HepG2 (cell line): ENCODE results near the gene CRNKL1. TPM values are rescaled to one million over a fixed set of nuclear protein-coding genes. Genes with fewer than 3 reads are reported as not detected.

Source experiments
- ATAC-seq: fragments of 200-7000 bp; cut with Tn5 transposase; 3 replicates; pipeline ENCODE4 v1.9.1; 2020; ENCODE audit warnings: mild to moderate bottlenecking, moderate library complexity
- BruUV-seq: library from RNA; stranded (reverse); fragments of 400-500 nt; replicated peaks from 2 replicates; lab custom pipeline; 2021; lab: Mats Ljungman, UMichigan
- CTCF ChIA-PET: fragments of 300-600 bp; formaldehyde crosslinking; extraction: SDS; loops from one replicate; lab custom pipeline; 2021; ENCODE audit warnings: low total read pairs, inconsistent platforms, low intra/inter-chr PET ratio; lab: Yijun Ruan, JAX
- POLR2A ChIA-PET: fragments of 350-600 bp; sonication (Branson Sonifier 250); formaldehyde crosslinking; loops from one replicate; lab custom pipeline; 2020; ENCODE audit warnings: antibody characterized with exemption, inconsistent platforms; lab: Yijun Ruan, JAX
- DNase-seq: peaks from one replicate; pipeline ENCODE4 v3.0.0-alpha.2; 2015; ENCODE audit warnings: low spot score
- FAIRE-seq: peaks from 3 replicates; lab custom pipeline; 2011; peaks lifted over from hg19 to GRCh38; lab: Jason Lieb, UNC
- H2AFZ ChIP-seq: one replicate; pipeline ENCODE4 v1.6.1; 2011; ENCODE audit warnings: low read length, inconsistent platforms
- H3K27ac ChIP-seq: fragments of 300-600 bp; 3 replicates; pipeline ENCODE4 v1.8.0; 2011; ENCODE audit warnings: mixed run types, mild to moderate bottlenecking, mixed read lengths, low read length, inconsistent platforms; ENCODE audit not compliant: insufficient read depth; ENCODE audit errors: extremely low read length
- H3K27me3 ChIP-seq, 2 experiments: fragments of 200-600 bp in 1 of 2; 2 replicates in 1 of 2; 3 replicates in 1 of 2; pipeline versions ENCODE4 v1.6.0 to v1.8.0; 2011; ENCODE audit warnings: low read length in 2 of 2, mild to moderate bottlenecking in 2 of 2, moderate library complexity in 2 of 2, inconsistent platforms in 1 of 2; ENCODE audit not compliant: insufficient read depth in 2 of 2, control insufficient read depth in 1 of 2
- H3K36me3 ChIP-seq, 2 experiments: fragments of 200-600 bp in 1 of 2; replicated peaks in 1 of 2; 2 replicates in 1 of 2; 3 replicates in 1 of 2; pipeline versions ENCODE4 v1.5.1 to v1.8.0; 2011; ENCODE audit warnings: low read length in 2 of 2, inconsistent platforms in 1 of 2; ENCODE audit not compliant: insufficient read depth in 2 of 2, control insufficient read depth in 1 of 2
- H3K4me1 ChIP-seq: 2 replicates; pipeline ENCODE4 v1.5.1; 2012; ENCODE audit warnings: low read length, inconsistent platforms; ENCODE audit not compliant: insufficient read depth
- H3K4me2 ChIP-seq: 2 replicates; pipeline ENCODE4 v1.6.0; 2011; ENCODE audit warnings: low read depth, low read length, inconsistent platforms
- H3K4me3 ChIP-seq, 3 experiments: fragments of 200-600 bp in 1 of 3; sonication (generic), shearing (Covaris generic) in 1 of 3; replicated peaks in 1 of 3; 2 replicates each; pipeline ENCODE4 v1.5.1; 2011 to 2016; ENCODE audit warnings: low read length in 3 of 3, inconsistent platforms in 2 of 3, low read depth in 2 of 3, mild to moderate bottlenecking in 2 of 3, control low read depth in 1 of 3, mixed read lengths in 1 of 3; ENCODE audit not compliant: insufficient read depth in 1 of 3
- H3K79me2 ChIP-seq: one replicate; pipeline ENCODE4 v1.6.1; 2011; ENCODE audit warnings: low read length, inconsistent platforms; ENCODE audit not compliant: insufficient read depth
- H3K9ac ChIP-seq: 2 replicates; pipeline ENCODE4 v1.6.0; 2011; ENCODE audit warnings: mild to moderate bottlenecking, low read depth, low read length, inconsistent platforms; ENCODE audit not compliant: insufficient read depth
- H3K9me3 ChIP-seq: 2 replicates; pipeline ENCODE4 v1.5.1; 2012; ENCODE audit warnings: mild to moderate bottlenecking, low read length
- H4K20me1 ChIP-seq: 2 replicates; pipeline ENCODE4 v1.6.0; 2011; ENCODE audit warnings: inconsistent platforms, mild to moderate bottlenecking, low read length, moderate library complexity; ENCODE audit not compliant: insufficient read depth
- ARID5B ChIP-seq: IDR thresholded peaks from 2 replicates; pipeline ENCODE4 v1.4.0; 2020; ENCODE audit warnings: mild to moderate bottlenecking, missing genetic modification reagents
- CCDC6 ChIP-seq: sonication (generic); formaldehyde crosslinking; IDR thresholded peaks from 2 replicates; pipeline ENCODE4 v1.8.1; 2022; ENCODE audit warnings: mild to moderate bottlenecking, missing genetic modification reagents, moderate library complexity
- CEBPG ChIP-seq: IDR thresholded peaks from 2 replicates; pipeline ENCODE4 v1.6.1; 2016
- ERF ChIP-seq: IDR thresholded peaks from 2 replicates; pipeline ENCODE4 v1.6.1; 2018; ENCODE audit warnings: missing biosample characterization, missing genetic modification reagents
- GATAD1 ChIP-seq: IDR thresholded peaks from 2 replicates; pipeline ENCODE4 v1.6.1; 2016; ENCODE audit warnings: missing genetic modification reagents, missing compliant biosample characterization
- HNF1A ChIP-seq, 2 experiments: sonication (generic) in 1 of 2; formaldehyde crosslinking in 1 of 2; IDR thresholded peaks; 2 replicates each; pipeline versions ENCODE4 v1.4.0 to v1.6.1; 2016 to 2020; ENCODE audit warnings: borderline replicate concordance in 1 of 2, low read depth in 1 of 2, mild to moderate bottlenecking in 1 of 2, missing genetic modification reagents in 1 of 2
- JUN ChIP-seq: sonication (generic); formaldehyde crosslinking; IDR thresholded peaks from 2 replicates; pipeline ENCODE4 v1.4.0; 2020; ENCODE audit warnings: mild to moderate bottlenecking, missing genetic modification reagents
- NONO ChIP-seq, 2 experiments: fragments of 450-650 bp in 1 of 2; sonication (generic) in 1 of 2; formaldehyde crosslinking in 1 of 2; IDR thresholded peaks in 1 of 2; conservative IDR thresholded peaks in 1 of 2; 2 replicates each; pipeline versions ENCODE4 v1.6.1 to v1.8.0; 2017 to 2022; ENCODE audit warnings: mild to moderate bottlenecking in 1 of 2, missing genetic modification reagents in 1 of 2, moderate library complexity in 1 of 2
- PHF21A ChIP-seq: sonication (generic); formaldehyde crosslinking; IDR thresholded peaks from 2 replicates; pipeline ENCODE4 v1.5.0; 2020; ENCODE audit warnings: mild to moderate bottlenecking, missing genetic modification reagents
- RARA ChIP-seq: IDR thresholded peaks from 2 replicates; pipeline ENCODE4 v1.6.1; 2016; ENCODE audit warnings: missing genetic modification reagents, missing compliant biosample characterization
- SALL1 ChIP-seq: sonication (generic); formaldehyde crosslinking; IDR thresholded peaks from 2 replicates; pipeline ENCODE4 v1.8.0; 2022; ENCODE audit warnings: mild to moderate bottlenecking, missing genetic modification reagents
- STAG1 ChIP-seq: sonication (generic); formaldehyde crosslinking; IDR thresholded peaks from 2 replicates; pipeline ENCODE4 v1.4.0; 2020; ENCODE audit warnings: missing genetic modification reagents
- ZBTB26 ChIP-seq: IDR thresholded peaks from 2 replicates; pipeline ENCODE4 v1.6.1; 2016; ENCODE audit warnings: missing compliant biosample characterization, missing genetic modification reagents, borderline replicate concordance
- ZFY ChIP-seq: sonication (generic); formaldehyde crosslinking; IDR thresholded peaks from 2 replicates; pipeline ENCODE4 v1.4.0; 2020; ENCODE audit warnings: missing genetic modification reagents
- ZNF354B ChIP-seq: sonication (generic); formaldehyde crosslinking; IDR thresholded peaks from 2 replicates; pipeline ENCODE4 v1.8.0; 2022; ENCODE audit warnings: mild to moderate bottlenecking, missing genetic modification reagents
- WGBS: methylation state at CpG from one replicate; pipeline ENCODE4 v1.1.6; 2017; ENCODE audit warnings: low lambda C conversion rate; 5-methylcytosine and 5-hydroxymethylcytosine counted together
- in situ Hi-C: cut with HindIII; loops from 2 replicates; pipeline ENCODE4 v1.10.0; 2017; ENCODE audit warnings: low pct_unique_long_range_greater_than_20kb; ENCODE audit not compliant: extremely low pct_ligation_motif_present
- intact Hi-C: fragments of 100-400 bp; cut with micrococcal nuclease; formaldehyde crosslinking; loops from one replicate; pipeline ENCODE4 v1.10.0; 2022; ENCODE audit not compliant: unreplicated experiment
- polyA plus RNA-seq, 8 experiments: library from polyadenylated mRNA; depleted of rRNA in 3 of 8; stranded (reverse) in 7 of 8; unstranded in 1 of 8; fragments of >200 nt; fragmentation: Illumina TruSeq in 4 of 8; extraction: Trizol in 4 of 8; gene quantifications; 2 replicates each; pipeline versions ENCODE4 v1.2.1 to v1.2.3, GENCODE V29; 2011 to 2016; ENCODE audit warnings: low read depth in 4 of 8, missing spikeins in 1 of 8, mixed read lengths in 1 of 8; ENCODE audit not compliant: insufficient read depth in 1 of 8
- total RNA-seq, 5 experiments: library from RNA; depleted of rRNA; stranded (reverse); fragments of >200 nt; fragmentation: Illumina TruSeq; extraction: Trizol; gene quantifications; 2 replicates each; pipeline ENCODE4 v1.2.3, GENCODE V29; 2016; ENCODE audit warnings: low read depth in 1 of 5

The CRNKL1 gene
- total and polyA plus RNA-seq, 2 of the 13 experiments (the other 11 are each of a cell fraction or from before 2014, with no cell fraction given), result 12.3 to 64.5 TPM

- peak overlapping the region; percentile 58 for H3K27ac ChIP-seq
- POLR2A ChIA-PET, result interaction anchor here (1.1 to 2.1 kb wide), 7 partner anchors 7 to 251 kb away, joined by 3 to 11 read pairs (median 6); partner anchors contain the start of genes CFAP61, CRNKL1 and RIN2
- H3K79me2 ChIP-seq, result no peaks in the 10 kb centered on the region
- no peaks in the 10 kb centered on the region for H3K27me3 ChIP-seq
- WGBS, result 37% methylated on average over 14 of the region's 14 CpGs
- ATAC-seq, result peak; percentile 84
- no TSS peak for BruUV-seq
- H3K4me3 ChIP-seq, result peak overlapping the region; percentile 5 to 55 (median 30); a peak in 5 of 6 replicates
- FAIRE-seq, result no peak
- in situ Hi-C loops (no loop called here), intact Hi-C loops (loop anchor here (2.0 kb wide), 1 partner anchor 129 kb away; no protein-coding TSS in a partner anchor)
- no peaks in the 10 kb centered on the region for H3K36me3 ChIP-seq
- peak overlapping the region; percentile 89 for H3K4me2 ChIP-seq
- H3K9me3 ChIP-seq, result no peaks in the 10 kb centered on the region
- H3K4me1 ChIP-seq, result peaks cover 69% of the 10 kb centered on the region
- H2AFZ ChIP-seq, result peak overlapping the region; percentile 98
- no peaks in the 10 kb centered on the region for H4K20me1 ChIP-seq
- peak; percentile 52 for DNase-seq
- CTCF ChIA-PET, result no interaction called here
- H3K9ac ChIP-seq, result peak overlapping the region; percentile 43
- TF ChIP-seq PHF21A (CRISPR knock-in tag) (0 out of 2 replicates have a peak, but pooled peaks have one; percentile 29), ZNF354B (peak; percentile 81; the same call in 1 of the 2 replicates), ARID5B (CRISPR knock-in tag) (peak; percentile 72), GATAD1 (CRISPR knock-in tag) (peak; percentile 51; the same call in 1 of the 2 replicates), CEBPG (peak; percentile 25; the same call in 1 of the 2 replicates), ERF (peak; percentile 50; the same call in 1 of the 2 replicates), ZBTB26 (CRISPR knock-in tag) (0 out of 2 replicates have a peak, but pooled peaks have one; percentile 26), SALL1 (peak; percentile 91), CCDC6 (CRISPR knock-in tag) (no peak), JUN (CRISPR knock-in tag) (no peak), RARA (CRISPR knock-in tag) (peak; percentile 37; the same call in 1 of the 2 replicates), ZFY (no peak), NONO (IDR thresholded peaks at IDR 0.05) (no peak), NONO (CRISPR knock-in tag; conservative IDR thresholded peaks at IDR 0.05) (no peak), STAG1 (CRISPR knock-in tag) (no peak), HNF1A (IDR thresholded peaks at IDR 0.05; ENCODE audit: low read depth) (no peak), HNF1A (CRISPR knock-in tag; IDR thresholded peaks at IDR 0.05; ENCODE audit: borderline replicate concordance) (no peak)
Observed at GRCh38 chr20:20009784-20010253, 42.4 kb downstream of the CRNKL1 start.
